Uterus (tissue), 2 donors: ENCODE results near the gene FAM20B.
"Not testable (repeated sequence)": the region's sequence is repeated elsewhere in the genome, so short reads cannot be mapped to it uniquely, and the experiment has no call there.

Experiments used
- CTCF ChIP-seq, 4 experiments: fragments of 200-600 bp in 2 of 4; fragments of 450-650 bp in 2 of 4; sonication (generic) in 2 of 4; IDR thresholded peaks; one replicate each; pipeline ENCODE4 v1.5.1; 2016 to 2019; ENCODE audit warnings: antibody characterized with exemption in 4 of 4, mild to moderate bottlenecking in 2 of 4, moderate library complexity in 1 of 4
- POLR2A ChIP-seq, 2 donors: fragments of 450-650 bp; IDR thresholded peaks; one replicate each; pipeline ENCODE4 v1.6.1; 2016; ENCODE audit warnings: antibody characterized with exemption in 2 of 2, mild to moderate bottlenecking in 1 of 2, moderate library complexity in 1 of 2

- not testable (repeated sequence) for TF ChIP-seq POLR2A, CTCF (IDR thresholded peaks at IDR 0.05)
These were observed 13.9 kb downstream of the FAM20B start for GRCh38 chr1:179039502-179040174.
